HG03442 (cell line): ENCODE results near the gene FADS3.

Experiments used
- ATAC-seq: cut with Tn5 transposase; IDR thresholded peaks from one replicate; pipeline ENCODE4 v1.9.1; 2021; ENCODE audit warnings: mild to moderate bottlenecking, moderate library complexity; ENCODE audit not compliant: unreplicated experiment

FADS3 gene

GRCh38 chr11:61862714-61863547 lies 28.4 kb downstream of the FADS3 start:
- no peak for ATAC-seq

GRCh38 chr11:61861634-61862033 lies 29.7 kb downstream of the FADS3 start:
- ATAC-seq: no peak

DNA sequence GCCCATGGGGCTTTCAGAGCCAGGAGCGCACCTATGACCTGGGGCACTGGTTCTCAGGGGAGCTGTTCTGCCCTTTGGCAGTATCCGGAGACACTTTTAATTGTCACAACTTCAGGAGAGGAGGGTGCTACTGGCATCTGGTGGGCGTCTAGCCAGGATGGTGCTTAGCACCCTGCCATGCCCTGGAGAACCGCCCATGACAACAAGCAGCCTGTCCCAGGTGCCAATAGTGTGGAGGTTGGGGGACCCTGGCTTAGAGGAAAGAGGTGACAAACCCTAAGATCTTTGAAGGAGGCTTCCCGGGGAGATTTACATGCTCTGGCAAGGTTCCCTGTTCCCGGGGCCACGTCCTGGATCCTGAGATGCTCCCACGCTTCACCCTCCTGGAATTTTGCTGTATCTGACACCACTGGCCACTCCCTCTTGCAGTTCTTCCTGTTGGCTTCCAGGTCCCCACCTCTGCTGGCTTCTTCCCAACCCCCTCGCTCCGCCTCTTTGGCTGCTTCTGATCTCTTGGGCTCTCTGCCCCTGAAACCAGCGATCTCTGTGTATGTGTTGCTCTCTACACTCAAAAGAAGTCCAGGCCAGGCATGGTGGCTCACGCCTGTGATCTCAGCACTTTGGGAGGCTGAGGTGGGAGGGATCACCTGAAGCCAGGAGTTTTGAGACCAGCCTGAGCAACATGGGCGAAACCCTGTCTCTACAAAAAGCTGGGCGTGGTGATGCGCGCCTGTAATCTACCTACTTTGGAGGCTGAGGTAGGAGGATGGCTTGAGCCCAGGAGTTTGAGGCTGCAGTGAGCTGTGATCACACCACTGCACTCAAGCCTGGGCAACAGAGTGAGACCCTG lies 31.1 kb downstream of the FADS3 start:
- no peak for ATAC-seq

DNA sequence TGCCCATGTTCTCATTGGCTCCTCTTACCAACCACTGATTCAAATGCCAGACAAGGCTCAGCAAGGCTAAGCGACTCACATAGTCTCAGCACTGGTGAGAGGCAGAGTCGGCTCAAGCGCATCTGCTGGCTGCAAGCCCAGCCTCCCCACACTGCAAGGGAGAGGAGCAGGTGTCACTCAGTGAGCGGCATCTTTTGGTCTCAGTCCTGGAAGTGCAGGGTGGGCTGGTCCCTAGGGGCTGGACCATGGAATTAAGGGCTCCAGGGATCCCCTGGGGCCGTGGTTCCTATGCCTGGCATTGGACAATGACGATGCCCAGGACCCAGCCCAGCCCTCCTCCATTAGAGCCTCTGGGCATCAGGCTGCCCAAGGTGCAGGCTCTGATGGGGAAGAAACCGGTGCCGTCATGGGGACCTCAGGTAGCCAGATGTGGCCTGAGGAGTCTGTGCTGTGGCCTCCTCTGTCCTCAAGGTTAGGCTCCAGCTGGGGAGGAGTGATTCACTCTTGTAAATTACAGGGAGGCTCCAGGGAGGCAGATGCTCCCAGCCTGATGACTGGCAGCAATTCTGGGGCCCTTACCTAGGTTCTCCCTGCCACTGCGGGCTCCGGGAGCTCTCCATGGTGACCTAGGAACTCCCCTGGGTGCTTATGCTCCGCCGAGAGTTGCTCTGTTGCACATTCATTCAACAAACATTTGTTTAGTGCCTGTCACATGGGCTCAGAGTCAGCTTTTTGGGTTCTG lies 35.2 kb downstream of the FADS3 start:
- ATAC-seq: no peak

DNA sequence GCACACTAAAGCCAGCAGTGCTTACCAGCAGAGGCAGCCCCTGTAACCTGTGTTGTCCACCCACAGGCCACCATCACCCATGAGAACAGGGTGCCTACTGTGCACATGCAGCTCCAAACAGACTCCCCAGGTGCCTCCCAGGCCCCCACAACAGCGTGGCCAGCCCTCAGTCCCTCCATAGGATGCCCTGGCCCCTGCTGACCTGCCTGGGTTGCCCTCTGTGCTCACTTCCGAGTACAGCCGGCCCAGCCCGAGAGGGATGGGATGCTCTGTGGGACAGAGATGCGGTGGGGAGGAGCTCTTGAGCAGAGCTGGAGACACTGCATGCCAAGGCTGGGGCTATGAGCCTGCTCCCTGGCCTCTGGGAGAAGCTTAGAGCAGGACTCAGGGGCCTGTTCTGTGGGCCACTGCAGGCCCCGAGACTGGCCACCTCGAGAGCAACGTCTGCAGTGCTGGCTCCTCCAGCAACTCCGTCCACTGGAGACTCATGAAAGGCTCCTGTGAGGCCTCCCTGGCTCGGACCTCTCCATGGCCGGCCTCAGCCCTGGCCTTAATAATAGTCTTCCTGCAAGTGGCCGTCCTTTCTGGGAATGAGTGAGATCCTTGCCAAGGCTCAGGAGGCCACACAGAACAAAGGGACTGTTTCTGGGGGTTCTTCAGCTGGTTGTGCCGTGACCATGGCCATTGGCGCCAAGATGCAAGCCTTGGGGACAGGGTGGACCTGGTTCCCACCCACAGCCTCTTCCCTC lies 36.2 kb downstream of the FADS3 start:
- no peak for ATAC-seq

DNA sequence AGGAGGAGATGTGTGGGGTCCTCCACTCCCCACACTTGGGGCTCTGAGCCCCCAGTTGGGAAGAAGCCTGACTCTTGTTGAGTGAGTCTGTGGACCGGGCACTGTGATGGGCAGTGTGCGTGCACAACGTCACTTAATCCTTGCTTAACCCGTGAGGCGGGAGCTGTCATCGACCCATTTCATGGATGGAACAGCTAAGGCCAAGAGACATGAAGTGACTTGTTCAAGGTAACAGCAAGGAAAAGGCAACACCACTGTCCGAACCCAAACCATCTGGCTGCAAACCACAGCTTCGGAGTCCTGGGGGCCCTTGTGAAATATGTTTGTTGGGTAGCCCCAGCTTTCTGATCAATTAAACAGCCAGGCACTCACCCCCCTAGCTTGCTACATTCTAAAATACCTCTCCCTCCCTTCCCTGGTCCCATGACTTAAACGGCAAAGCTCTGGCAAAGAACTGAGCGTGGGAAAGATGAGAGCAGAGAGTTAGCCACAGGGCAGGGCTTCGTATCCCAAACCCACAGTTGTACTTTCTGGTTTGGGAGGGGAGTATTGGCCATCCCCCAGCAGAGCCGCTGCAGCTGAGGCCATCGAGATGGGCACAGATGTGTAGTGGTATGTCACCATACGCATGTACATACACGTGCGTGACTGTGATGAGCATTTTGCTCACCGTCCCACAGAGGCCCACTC lies 37.0 kb downstream of the FADS3 start:
- no peak for ATAC-seq

DNA sequence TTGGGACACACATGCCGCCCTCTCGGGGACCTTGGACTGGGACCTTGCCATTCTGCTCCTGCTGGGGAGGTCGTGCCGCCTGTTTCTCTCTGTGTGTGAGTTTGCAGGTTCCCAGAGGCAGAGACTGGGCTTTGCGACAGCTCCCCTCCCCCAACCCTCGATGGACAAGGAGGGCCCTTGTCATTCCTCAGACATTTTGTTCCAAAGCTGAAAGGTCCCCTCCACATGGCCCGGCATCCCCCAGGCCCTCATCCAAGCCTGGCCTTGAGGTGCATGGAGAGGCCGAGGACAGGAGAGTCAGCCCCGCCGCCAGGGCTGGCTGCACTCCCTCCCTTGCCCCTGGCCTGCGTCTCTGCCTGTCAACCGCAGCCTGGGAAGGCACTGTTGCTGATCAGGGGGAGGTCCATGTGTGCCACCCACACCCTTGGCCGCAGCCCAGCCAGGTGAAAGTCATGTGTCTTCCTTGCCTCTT lies 37.6 kb downstream of the FADS3 start:
- no peak for ATAC-seq

- ATAC-seq: no peak
Observed at GRCh38 chr11:61851900-61852295, 39.4 kb downstream of the FADS3 start.

DNA sequence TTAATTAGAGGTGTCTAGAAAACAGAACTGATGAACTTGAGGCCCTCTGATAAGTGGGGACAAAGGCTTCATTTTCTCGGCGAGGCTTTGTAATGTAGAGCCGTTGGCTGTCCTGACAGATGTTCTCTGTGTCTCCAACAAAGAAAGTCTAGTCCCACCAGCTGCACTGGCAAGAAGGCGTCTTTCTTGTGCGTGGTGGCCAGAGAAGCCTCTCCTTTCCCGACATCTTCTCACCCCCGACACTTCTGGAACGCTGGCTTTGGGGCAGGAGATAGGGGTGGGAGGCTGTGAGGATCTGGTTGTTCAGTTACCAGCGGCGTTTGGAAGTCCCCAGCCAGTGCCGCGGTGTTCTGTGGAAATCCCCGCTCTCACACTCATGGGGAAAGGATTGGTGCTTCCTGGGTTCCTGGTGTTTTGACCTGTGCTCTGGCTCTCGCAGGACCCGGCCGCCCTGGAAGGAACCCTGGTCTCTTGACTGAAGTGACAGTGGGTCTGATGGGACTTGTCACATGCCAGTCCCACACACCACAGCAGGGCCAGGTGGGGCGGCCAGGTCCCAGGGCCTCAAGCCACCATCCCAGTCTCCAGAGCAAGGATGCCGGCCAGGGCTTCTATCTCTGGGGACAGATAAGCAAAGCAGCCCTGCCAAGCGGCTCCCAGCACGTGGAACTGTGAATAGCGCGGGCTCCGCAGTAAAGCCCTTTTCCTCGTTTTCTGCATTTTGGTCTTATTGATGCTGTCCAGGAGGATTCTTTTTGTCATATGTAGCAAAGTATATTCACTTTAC lies 40.0 kb downstream of the FADS3 start:
- ATAC-seq: no peak

GRCh38 chr11:61850687-61851086 lies 40.7 kb downstream of the FADS3 start:
- ATAC-seq: no peak

DNA sequence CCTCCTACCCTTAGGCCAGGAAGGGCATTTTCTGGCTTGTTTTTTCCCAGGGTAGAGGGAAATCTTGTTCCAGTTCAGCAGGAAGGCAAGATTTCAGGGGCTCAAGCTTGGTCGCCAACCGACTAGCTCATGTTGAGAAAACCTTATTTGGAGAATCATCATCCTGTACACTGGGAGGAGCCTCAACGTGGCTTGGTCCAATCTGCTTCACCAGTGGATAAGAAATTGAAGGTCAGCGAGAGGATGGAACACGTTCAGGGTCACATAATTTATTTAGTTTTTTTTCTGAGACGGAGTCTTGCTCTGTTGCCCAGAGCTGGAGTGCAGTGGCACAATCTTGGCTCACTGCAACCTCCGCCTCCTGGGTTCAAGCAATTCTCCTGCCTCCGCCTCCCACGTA lies 42.7 kb downstream of the FADS3 start:
- ATAC-seq: no peak

- no peak for ATAC-seq
Observed at GRCh38 chr11:61847914-61848581, 43.3 kb downstream of the FADS3 start.

DNA sequence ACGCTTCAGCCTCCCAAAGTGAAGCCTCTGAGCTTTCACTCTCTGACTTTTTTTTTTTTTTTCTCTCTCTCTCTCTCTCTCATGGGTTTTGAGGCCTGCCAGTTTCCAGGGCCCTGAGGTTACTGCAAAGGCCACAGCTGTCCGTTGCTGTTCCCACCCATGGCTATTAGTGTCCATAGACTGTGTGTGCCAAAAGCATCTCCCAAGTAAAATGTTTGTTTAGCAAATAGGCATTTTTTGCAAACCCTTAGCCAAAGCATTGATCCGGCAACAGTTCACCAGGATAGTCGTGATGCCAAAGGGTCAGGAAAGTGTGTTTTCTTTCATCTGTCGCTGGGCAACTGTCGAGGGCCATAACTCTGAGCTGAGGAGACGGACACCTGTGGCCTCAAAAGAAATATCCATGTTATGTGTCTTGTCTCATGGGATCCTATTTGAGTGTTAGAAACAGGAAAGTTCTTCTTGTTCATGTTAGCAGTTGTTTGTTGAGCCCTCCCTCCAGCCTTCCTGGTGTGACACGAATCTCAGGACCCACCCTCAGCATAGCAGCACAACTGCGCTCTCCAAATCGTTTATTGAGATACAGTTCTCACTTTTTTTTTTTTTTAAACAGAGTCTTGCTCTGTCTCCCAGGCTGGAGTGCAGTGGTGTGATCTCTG lies 44.9 kb downstream of the FADS3 start:
- ATAC-seq: no peak

DNA sequence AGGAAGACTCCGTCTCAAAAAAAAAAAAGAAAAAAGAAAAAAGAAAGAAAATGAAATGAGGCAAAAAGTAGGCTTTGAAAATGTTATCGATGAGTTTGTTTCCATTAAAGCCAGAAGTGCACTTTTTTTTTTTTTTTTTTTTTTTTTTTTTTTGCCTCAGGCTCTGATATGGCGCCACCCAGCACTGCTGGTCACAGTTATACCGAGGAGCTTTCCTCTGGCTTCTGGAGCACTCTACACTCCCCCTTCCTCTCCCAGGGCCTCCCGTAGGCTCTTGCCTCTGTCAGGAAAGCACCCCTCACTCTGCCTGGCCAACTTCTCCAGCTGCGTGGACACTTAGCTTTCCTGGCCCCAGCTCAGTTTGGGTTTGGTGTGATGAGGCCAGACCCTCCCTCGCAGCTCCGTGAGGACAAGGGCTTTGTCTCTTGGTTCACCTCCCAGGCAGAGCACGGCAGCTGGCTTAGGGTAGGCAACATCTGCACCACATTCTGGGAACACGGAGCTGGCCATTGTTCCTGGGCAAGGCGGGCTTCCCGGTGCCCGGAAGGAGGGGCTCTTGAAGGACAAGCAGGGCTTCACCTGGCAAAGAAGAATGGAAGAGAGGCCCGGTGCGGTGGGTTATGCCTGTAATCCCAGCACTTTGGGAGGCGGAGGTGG lies 46.3 kb downstream of the FADS3 start:
- no peak for ATAC-seq

DNA sequence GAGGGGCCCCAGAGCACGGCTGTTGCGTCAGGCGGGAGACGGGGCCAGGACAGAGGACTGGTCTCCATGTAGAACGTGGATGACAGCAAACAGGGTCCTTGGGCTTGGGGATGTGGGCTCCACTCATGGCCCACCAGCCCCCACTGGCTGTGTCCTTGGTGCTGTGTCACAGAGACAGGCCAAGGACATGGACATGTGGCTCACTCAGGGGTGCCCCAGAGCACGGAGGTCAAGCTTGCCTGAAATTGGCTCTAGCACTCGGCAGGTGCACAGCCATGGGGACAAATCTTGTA lies 48.9 kb downstream of the FADS3 start:
- no peak for ATAC-seq

GRCh38 chr11:61841636-61842527 lies 49.5 kb downstream of the FADS3 start:
- no peak for ATAC-seq

DNA sequence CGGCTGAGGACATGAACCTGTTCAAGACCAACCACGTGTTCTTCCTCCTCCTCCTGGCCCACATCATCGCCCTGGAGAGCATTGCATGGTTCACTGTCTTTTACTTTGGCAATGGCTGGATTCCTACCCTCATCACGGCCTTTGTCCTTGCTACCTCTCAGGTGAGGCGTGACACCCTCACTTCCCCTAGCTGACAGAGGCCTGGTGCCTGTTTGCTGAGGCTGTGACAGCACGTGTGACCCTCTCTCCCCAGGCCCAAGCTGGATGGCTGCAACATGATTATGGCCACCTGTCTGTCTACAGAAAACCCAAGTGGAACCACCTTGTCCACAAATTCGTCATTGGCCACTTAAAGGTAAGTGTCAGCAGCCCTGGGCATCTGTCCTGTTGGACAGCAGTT lies 51.0 kb downstream of the FADS3 start:
- ATAC-seq: no peak
